Esophagus squamous epithelium (tissue), 4 donors: ENCODE results near the gene ORC3.

Source experiments
- POLR2A ChIP-seq, 4 donors: fragments of 450-650 bp; IDR thresholded peaks; one replicate each; pipeline ENCODE4 v1.6.1; 2017; ENCODE audit warnings: antibody characterized with exemption in 4 of 4, mild to moderate bottlenecking in 4 of 4, moderate library complexity in 3 of 4
- TF ChIP-seq, protein P1 (sequence below), 6 experiments: fragments of 450-650 bp in 4 of 6; fragments of 200-600 bp in 2 of 6; sonication (generic) in 2 of 6; IDR thresholded peaks; one replicate each; pipeline ENCODE4 v1.5.1; 2016 to 2019; ENCODE audit warnings: antibody characterized with exemption in 6 of 6, mild to moderate bottlenecking in 4 of 6, moderate library complexity in 4 of 6

DNA sequence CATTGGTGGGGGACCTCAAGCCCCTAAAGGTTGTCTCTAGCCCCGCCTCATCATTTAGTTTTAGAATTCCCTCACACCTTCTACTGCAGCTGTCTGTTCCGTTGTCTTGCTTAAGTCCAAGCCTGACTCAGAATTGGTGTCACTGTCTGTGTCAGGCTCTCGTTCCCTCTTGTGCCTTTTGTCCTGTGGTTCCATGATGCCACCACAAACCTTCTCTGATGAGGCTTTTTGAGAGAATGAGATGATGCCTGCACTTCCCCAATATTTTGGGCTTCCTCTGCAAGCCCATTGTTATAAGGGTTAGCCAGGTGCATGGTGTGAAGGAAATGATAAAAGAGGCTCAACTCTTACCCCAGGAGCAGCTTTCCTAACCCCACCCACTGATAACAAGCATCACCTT lies 120.2 kb downstream of the ORC3 start:
- TF ChIP-seq, protein P1, sequence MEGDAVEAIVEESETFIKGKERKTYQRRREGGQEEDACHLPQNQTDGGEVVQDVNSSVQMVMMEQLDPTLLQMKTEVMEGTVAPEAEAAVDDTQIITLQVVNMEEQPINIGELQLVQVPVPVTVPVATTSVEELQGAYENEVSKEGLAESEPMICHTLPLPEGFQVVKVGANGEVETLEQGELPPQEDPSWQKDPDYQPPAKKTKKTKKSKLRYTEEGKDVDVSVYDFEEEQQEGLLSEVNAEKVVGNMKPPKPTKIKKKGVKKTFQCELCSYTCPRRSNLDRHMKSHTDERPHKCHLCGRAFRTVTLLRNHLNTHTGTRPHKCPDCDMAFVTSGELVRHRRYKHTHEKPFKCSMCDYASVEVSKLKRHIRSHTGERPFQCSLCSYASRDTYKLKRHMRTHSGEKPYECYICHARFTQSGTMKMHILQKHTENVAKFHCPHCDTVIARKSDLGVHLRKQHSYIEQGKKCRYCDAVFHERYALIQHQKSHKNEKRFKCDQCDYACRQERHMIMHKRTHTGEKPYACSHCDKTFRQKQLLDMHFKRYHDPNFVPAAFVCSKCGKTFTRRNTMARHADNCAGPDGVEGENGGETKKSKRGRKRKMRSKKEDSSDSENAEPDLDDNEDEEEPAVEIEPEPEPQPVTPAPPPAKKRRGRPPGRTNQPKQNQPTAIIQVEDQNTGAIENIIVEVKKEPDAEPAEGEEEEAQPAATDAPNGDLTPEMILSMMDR (IDR thresholded peaks at IDR 0.05), result no peak
- no peak for TF ChIP-seq POLR2A (IDR thresholded peaks at IDR 0.05)
